HG03095 (cell line): ENCODE data around the gene MRPS7.

Experiments used
- ATAC-seq: cut with Tn5 transposase; IDR thresholded peaks from one replicate; pipeline ENCODE4 v1.9.1; 2021; ENCODE audit warnings: moderate library complexity; ENCODE audit not compliant: unreplicated experiment

The MRPS7 gene

GRCh38 chr17:75307957-75308731, 46.5 kb downstream of the MRPS7 start:
- ATAC-seq = no peak

GRCh38 chr17:75308732-75309629, 47.3 kb downstream of the MRPS7 start:
- no peak for ATAC-seq

- ATAC-seq = no peak
These were observed 52.4 kb downstream of the MRPS7 start for GRCh38 chr17:75313941-75314551.

GRCh38 chr17:75315541-75316243, 54.0 kb downstream of the MRPS7 start:
- ATAC-seq = no peak
